HFFc6 (cell line): ENCODE results near the gene SPI1. TPM values are rescaled to one million over a fixed set of nuclear protein-coding genes. Genes with fewer than 3 reads are reported as not detected.
"Not testable (repeated sequence)": the region's sequence is repeated elsewhere in the genome, so short reads cannot be mapped to it uniquely, and the experiment has no call there.

Experiments used
- DNase-seq: peaks from one replicate; pipeline ENCODE4 v3.0.0-alpha.2; 2018
- H3K27ac Mint-ChIP-seq: 2 replicates; pipeline ENCODE4 v1.8.0; 2020; ENCODE audit warnings: mild to moderate bottlenecking, mixed read lengths
- H3K27me3 Mint-ChIP-seq: 2 replicates; pipeline ENCODE4 v1.8.0; 2021; ENCODE audit warnings: mild to moderate bottlenecking, moderate library complexity, mixed read lengths; ENCODE audit not compliant: insufficient read depth
- H3K36me3 Mint-ChIP-seq: 2 replicates; pipeline ENCODE4 v1.8.0; 2021; ENCODE audit warnings: low read depth, mixed read lengths
- H3K4me1 Mint-ChIP-seq: 2 replicates; pipeline ENCODE4 v1.8.0; 2020; ENCODE audit warnings: low read depth, mixed read lengths
- H3K4me3 Mint-ChIP-seq: 2 replicates; pipeline ENCODE4 v1.8.0; 2020; ENCODE audit warnings: mild to moderate bottlenecking, moderate library complexity, mixed read lengths
- H3K9me3 Mint-ChIP-seq: 2 replicates; pipeline ENCODE4 v1.8.0; 2020; ENCODE audit warnings: mild to moderate bottlenecking, mixed read lengths
- total RNA-seq, 6 experiments: library from RNA; stranded (reverse); fragmentation: NEBNext Ultra II Directional; extraction: Animal tissue kit (Norgen Biotek cat#: 25700); gene quantifications; 2 replicates in 1 of 6; 3 replicates in 5 of 6; pipeline ENCODE4 v1.2.3, GENCODE V29; 2021
- TF ChIP-seq, protein P1 (sequence below): fragments of 200-600 bp; sonication (generic); IDR thresholded peaks from 2 replicates; pipeline ENCODE4 v1.5.0; 2021; ENCODE audit warnings: antibody characterized with exemption, mild to moderate bottlenecking

The SPI1 gene
- total RNA-seq, 6 experiments from 2014 or later = not detected

DNA sequence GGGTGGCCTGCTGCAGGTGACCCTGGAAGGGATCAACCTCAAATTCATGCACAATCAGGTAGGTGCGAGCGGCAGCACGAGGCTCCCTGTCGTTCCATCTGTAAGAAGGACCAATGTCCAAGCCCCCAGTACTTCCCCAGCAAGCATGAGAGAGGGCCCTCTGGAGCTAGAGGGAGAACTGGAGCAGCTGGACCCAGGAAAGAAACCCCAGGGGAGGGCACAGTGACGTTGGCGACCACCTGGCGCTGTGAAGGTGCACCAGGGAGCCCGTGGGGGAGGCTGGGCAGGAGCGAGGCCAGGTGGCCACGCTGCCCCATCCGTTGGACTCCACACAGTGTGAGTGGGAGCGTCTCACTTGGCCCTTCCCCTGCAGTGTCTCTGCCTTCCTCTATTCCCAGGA lies 53.8 kb downstream of the SPI1 start:
- Mint-ChIP-seq H3K9me3 (no peaks in the 10 kb centered on the region), H3K4me1 (peaks cover 5% of the 10 kb centered on the region; the same call in 1 of the 2 replicates)

DNA sequence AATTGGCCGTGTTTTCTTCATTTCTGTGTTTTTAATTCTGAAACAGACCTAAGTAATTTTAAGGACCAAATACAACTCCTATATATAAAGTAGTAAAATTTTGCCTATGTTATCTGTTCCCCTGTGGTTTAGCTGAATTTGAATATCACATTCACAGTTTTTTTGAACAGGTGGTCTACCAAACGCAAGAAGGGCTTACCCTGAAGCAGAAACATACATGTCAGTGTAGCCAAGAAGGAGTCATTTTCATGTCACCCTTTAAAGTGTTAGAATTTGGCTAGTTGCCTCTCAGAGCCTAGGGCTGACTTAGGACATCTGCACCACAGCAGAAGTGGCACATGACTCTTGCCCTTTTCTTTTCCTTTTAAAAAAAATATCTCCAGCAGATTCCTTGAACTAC lies 60.2 kb downstream of the SPI1 start:
- Mint-ChIP-seq H3K4me3 (no peak overlapping the region), H3K27me3 (no peaks in the 10 kb centered on the region; the same call in 1 of the 2 replicates), H3K4me1 (peaks cover 11% of the 10 kb centered on the region), H3K9me3 (no peaks in the 10 kb centered on the region), H3K27ac (no peak overlapping the region), H3K36me3 (peaks cover 20% of the 10 kb centered on the region)
- TF ChIP-seq, protein P1, sequence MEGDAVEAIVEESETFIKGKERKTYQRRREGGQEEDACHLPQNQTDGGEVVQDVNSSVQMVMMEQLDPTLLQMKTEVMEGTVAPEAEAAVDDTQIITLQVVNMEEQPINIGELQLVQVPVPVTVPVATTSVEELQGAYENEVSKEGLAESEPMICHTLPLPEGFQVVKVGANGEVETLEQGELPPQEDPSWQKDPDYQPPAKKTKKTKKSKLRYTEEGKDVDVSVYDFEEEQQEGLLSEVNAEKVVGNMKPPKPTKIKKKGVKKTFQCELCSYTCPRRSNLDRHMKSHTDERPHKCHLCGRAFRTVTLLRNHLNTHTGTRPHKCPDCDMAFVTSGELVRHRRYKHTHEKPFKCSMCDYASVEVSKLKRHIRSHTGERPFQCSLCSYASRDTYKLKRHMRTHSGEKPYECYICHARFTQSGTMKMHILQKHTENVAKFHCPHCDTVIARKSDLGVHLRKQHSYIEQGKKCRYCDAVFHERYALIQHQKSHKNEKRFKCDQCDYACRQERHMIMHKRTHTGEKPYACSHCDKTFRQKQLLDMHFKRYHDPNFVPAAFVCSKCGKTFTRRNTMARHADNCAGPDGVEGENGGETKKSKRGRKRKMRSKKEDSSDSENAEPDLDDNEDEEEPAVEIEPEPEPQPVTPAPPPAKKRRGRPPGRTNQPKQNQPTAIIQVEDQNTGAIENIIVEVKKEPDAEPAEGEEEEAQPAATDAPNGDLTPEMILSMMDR = no peak
- no peak for DNase-seq

More for the DNA sequence above, 53.8 kb downstream of the SPI1 start:
- TF ChIP-seq, protein P1 = no peak
- Mint-ChIP-seq H3K4me3 (no peak overlapping the region), H3K36me3 (peaks cover 11% of the 10 kb centered on the region), H3K27ac (no peak overlapping the region), H3K27me3 (no peaks in the 10 kb centered on the region; the same call in 1 of the 2 replicates)
- no peak for DNase-seq

DNA sequence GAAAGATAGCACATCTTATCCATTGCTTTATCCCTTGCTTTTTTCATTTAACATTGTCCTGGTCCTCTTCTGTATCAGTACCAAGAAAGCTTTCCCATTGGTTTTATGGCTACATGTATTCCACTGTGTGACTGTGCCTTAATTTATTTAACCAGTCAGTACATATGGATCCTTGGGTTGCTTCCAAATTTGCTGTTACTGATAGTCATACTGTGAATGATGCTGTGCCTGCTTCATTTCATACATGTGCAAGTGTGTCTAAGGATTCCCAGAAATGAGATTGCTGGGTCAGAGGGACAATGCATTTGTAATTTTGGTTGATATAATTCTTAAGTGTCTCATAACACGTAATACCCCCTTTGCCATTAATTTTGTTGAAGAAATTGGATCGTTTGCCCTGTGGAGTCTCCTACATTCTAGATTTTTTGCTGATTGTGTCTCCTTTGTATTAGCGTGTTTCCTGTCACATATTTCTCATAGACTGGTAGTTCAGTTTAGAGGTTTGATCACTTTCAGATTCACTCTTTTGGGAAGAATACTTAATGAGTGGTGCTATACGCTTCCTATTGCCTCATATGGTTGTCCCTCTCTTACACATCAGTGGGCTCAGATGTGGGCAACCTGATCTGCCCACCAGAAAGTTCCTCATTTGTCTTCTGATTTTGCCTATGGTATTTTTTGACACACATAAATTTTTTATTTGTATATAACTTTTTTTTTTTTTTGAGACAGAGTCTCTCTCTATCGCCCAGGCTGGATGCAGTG lies 61.1 kb downstream of the SPI1 start:
- H3K4me3 Mint-ChIP-seq = no peak overlapping the region
- peaks cover 20% of the 10 kb centered on the region for H3K36me3 Mint-ChIP-seq
- TF ChIP-seq, protein P1 = no peak
- H3K27me3 Mint-ChIP-seq = no peaks in the 10 kb centered on the region; the same call in 1 of the 2 replicates
- no peaks in the 10 kb centered on the region for H3K9me3 Mint-ChIP-seq
- H3K27ac Mint-ChIP-seq = no peak overlapping the region
- peaks cover 11% of the 10 kb centered on the region for H3K4me1 Mint-ChIP-seq
- DNase-seq = no peak

DNA sequence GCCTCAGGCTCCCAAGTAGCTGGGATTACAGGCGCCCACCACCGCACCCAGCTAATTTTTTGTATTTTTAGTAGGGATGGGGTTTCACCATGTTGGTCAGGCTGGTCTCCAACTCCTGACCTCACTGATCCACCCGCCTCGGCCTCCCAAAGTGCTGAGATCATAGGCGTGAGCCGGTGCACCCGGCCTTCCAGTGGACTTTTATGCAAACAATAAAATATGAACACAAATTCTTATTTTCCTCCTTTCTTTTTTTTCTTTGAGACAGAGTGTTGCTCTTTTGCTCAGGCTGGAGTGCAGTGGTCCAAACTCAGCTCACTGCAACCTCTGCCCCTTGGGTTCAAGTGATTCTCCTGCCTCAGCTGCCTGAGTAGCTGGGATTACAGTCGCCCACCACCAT lies 61.8 kb downstream of the SPI1 start:
- not testable (repeated sequence) for H3K9me3 Mint-ChIP-seq, H3K27me3 Mint-ChIP-seq, H3K27ac Mint-ChIP-seq, DNase-seq, H3K4me3 Mint-ChIP-seq
- Mint-ChIP-seq H3K36me3 (peaks cover 23% of the 10 kb centered on the region), H3K4me1 (peaks cover 11% of the 10 kb centered on the region)

DNA sequence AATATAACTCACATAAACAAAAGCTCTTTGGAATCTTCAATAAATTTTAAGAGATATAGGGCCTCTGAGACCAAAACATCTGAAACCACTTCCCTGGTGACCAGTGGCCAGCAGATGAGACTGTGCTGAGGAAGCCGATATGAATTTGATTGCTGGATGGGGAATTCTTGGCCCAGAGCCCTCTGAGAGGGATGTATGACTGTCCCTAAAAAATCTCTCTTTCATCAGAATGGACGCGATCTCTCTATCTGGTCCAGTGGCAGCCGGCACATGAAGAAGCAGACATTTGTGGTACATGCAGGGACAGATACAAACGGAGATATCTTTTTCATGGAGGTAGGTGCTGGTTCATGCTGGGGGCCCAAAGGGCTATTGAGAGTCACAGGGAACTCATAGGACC lies 63.4 kb downstream of the SPI1 start:
- Mint-ChIP-seq H3K4me3 (no peak overlapping the region), H3K27ac (peak overlapping the region; percentile 30; the same call in 1 of the 2 replicates)
- peak; percentile 3 for DNase-seq

More for the DNA sequence above, 63.4 kb downstream of the SPI1 start:
- Mint-ChIP-seq H3K27me3 (no peaks in the 10 kb centered on the region; the same call in 1 of the 2 replicates), H3K4me1 (peaks cover 11% of the 10 kb centered on the region), H3K9me3 (no peaks in the 10 kb centered on the region), H3K36me3 (peaks cover 22% of the 10 kb centered on the region)
- TF ChIP-seq, protein P1 = no peak
